GM21390 (cell line): ENCODE results near the gene CLBA1.

Experiments
- ATAC-seq: cut with Tn5 transposase; IDR thresholded peaks from one replicate; pipeline ENCODE4 v1.9.1; 2021; ENCODE audit not compliant: unreplicated experiment

Gene CLBA1

DNA sequence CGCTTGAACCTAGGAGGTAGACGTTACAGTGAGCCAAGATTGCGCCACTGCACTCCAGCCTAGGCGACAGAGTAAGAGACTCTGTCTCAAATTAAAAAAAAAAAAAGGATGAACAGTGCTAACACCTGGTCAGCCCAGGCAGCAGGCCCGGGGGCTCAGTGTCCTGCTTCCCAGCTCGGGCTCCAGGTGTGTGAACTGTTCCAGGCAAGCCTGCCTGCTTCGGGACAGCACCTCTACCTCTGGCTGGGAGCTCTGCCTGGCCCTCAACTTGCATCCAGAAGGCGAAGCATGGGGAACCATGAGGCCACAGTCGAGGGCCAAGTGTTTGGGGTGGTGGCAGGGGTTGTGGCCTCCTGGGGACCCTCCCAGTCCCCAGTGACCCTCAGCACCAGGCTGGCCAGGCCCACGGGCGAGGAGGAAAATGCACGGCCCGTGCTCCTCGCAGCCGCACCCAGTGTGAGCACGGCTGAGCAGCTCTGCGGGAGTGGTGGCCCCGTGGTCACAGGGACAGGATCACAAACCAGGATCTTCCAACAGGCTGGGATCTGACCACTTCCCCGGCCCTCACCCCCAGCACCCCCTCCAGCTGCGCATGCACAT is 19.8 kb downstream of the CLBA1 start:
- ATAC-seq = no peak

- ATAC-seq = no peak
Measured at GRCh38 chr14:105005929-105006830, 20.6 kb downstream of the CLBA1 start.

- no peak for ATAC-seq
Measured at GRCh38 chr14:105006831-105007592, 21.4 kb downstream of the CLBA1 start.

- no peak for ATAC-seq
Measured at GRCh38 chr14:105007593-105008264, 22.1 kb downstream of the CLBA1 start.

DNA sequence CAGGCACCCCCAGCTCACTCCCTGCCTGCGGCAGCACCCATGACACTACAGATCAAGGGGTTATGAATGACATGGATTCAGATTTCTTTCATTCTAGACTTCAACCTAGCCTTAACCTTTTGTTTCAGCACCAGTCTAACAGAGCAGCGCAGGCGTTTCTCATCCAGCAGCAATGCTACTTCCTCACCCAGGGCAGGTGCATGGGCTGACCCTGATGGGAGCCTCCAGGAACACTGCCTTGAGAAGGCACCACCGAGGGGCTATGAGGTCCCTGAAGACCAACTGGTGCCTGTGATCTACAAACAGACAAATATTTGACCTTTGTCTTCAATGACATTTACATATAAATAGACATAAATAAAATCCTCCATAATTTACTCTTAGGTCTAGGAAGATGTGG is 24.5 kb downstream of the CLBA1 start:
- ATAC-seq = no peak

- no peak for ATAC-seq
Measured at GRCh38 chr14:105010891-105011291, 25.3 kb downstream of the CLBA1 start.

GRCh38 chr14:105011312-105011990 is 25.9 kb downstream of the CLBA1 start:
- ATAC-seq = no peak

DNA sequence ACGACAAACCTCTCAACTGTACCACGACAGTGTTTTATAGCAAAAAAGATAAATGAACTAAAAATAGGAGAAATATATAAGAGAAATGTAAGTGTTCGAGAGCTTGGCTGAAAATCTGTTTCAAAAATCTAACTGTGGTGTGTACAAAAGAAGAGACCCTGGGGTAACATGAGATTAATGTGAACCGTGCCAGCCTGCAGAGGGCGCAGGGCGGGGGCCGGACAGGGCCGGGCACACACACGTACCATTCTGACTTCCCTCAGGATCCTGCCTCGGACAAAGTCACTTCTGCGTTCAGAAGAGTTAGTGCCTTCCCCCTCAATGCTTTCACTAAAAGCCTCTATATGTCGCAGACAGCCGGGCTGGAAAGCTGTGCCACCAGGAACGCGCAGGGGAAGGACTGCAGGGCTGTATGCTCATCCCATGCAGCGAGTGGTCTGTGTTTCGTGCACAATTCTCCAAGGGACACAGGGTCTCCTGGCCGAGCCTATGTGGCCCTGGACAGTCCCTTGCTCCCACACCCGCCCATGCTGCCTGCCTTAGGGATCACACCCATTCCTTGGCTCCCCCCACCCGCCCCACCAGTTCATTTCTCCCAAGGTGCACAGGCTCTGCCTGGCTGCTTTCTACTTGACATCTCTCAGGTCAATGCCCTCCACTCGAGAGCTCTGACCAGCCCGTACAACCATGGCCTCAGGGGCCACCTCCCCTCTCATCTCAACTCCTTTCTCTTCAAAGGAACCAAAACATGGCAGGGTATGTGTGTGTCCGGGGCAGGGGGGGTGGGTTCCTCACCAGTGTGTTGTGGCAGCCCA is 26.8 kb downstream of the CLBA1 start:
- no peak for ATAC-seq

- ATAC-seq = no peak
Measured at GRCh38 chr14:105013150-105013785, 27.7 kb downstream of the CLBA1 start.

DNA sequence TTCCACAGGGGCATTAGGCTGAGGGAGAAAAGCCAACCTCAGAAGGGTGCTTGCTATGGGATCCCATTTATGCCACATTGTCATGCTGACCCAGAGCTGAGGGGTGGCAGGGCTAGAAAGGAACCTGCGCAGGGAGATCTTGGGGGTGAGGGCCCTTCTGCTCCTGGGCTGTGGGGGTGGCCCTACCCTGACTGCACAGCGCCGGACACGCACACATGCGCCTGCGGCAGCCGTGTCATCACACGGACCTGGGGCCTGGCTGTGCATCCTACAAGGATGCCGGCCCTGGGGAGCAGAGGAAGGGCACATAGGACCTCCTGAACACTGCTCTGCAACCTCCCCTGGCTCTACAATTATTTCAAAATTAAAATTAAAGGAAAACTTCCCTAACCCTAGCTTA is 28.4 kb downstream of the CLBA1 start:
- ATAC-seq = no peak

DNA sequence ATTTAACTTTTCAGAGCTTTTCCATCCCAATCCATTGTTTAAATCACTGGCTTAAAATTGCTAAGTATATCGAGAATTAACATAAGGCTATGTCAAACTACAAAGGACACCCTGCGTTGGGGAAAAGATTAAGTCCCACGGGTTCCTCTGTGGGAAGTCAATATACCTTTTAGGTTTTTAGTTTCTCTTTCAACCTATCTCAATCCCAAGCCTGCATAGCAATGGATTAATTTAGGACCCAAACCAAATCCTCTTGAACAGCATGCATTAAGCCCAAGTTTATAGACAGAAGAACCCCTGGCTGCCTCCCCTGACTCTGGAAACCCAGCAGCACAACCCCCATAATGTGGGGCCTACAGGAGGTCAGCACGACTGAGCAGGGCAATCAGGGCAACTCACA is 29.0 kb downstream of the CLBA1 start:
- ATAC-seq = no peak

- no peak for ATAC-seq
Measured at GRCh38 chr14:105015242-105015641, 29.7 kb downstream of the CLBA1 start.

- no peak for ATAC-seq
Measured at GRCh38 chr14:105015905-105016304, 30.3 kb downstream of the CLBA1 start.

- no peak for ATAC-seq
Measured at GRCh38 chr14:105018414-105018813, 32.8 kb downstream of the CLBA1 start.

- peak; percentile 16 for ATAC-seq
Measured at GRCh38 chr14:105019861-105020814, 34.5 kb downstream of the CLBA1 start.

DNA sequence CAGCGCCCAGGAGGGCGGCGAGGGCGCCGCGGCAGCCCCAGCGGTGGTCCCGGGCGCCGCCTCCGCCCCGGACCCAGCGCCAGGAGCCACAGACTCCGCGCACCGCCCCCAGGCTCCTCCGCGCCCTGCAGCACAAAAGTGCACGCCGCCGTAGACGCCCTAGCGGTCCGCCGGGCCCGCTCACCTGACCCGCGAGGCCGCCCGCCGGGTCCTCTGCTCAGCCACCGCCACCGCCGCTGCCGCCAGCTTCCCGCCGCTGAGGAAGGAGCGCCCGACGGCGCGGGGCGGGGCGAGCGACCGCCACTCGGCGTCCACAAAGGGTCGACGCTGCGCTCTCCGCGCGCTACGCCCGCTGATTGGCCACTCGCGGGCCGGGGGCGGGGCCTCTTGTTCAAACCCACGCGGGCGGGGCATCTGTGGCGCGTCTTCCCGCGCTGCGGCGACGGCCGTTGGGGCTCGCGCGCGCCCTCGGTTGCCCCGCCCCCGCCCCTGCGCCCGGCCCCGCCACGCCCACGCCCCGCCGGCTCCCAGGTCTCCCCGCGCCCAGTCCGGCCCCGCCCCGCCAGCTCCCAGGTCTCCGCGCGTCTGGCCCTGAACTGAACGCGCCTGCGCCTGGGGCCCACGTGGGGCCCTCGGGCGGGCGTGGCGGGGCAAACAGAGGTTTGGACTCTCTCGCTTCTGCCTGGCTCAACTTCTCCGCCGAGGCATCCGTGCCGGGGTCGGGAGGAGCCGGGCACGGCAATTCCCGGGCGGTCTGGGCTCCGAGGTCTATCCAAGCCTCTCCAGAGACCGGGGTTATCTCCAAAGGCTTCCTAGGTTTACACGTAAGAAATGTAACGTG is 35.4 kb downstream of the CLBA1 start, which contains the start of gene CDCA4:
Gene CDCA4 (minus strand): TSS at position 269 of the 841 bp plus-strand sequence. CDS start 9,154 bp downstream, outside the sequence.
- peak; percentile 73 for ATAC-seq

DNA sequence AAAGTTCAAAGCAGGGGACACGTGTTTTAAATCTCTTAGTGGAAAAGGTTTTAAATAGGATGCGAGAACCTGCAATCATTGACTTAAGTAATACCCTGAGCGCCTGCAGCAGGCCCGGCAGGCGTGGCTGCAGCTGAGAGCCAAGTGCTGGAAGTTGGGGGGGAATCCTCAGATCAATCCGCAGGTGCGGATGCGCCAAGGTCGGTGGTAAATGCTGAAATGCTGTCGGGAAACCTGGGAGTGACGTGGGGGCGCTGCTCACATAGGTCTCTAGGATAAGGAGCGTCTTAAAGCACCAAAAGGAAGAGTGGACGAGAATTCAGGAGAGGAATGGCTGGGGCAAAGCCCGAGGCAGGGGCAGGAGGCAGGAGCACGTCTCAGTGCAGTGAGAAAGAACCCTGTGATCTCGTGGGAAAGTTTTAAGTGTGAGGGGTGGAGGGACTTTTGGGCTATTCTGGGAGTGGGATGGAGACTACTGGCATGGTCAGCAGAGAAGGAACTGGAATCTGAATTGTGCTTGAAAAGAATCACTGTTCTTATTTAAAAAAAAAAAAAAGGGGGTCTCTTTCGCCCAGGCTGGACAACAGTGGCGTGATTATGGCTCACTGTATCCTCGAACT is 36.2 kb downstream of the CLBA1 start:
- peak; percentile 1 for ATAC-seq
